ENCODE measurements around the gene WNT11. TPM values are rescaled to one million over a fixed set of nuclear protein-coding genes. Genes with fewer than 3 reads are reported as not detected.

WNT11 gene
- polyA plus RNA-seq, 6 donors from 2014 or later: 0.13 TPM; not detected in 5

GRCh38 chr11:76140912-76141574 lies 65.3 kb downstream of the WNT11 start:
- peak overlapping the region in 3 of 6 donors; percentile 60 to 92 (median 63) for H3K27ac Mint-ChIP-seq

GRCh38 chr11:76139314-76139713 lies 67.0 kb downstream of the WNT11 start:
- ATAC-seq (ENCODE audit: low read depth in 2 of 2): no peak
- Mint-ChIP-seq H3K27me3 (no peaks in the 10 kb centered on the region), H3K4me1 (peaks cover 11 to 22% (median 21%) of the 10 kb centered on the region in 3 donors), H3K36me3 (peaks cover 7 to 9% of the 10 kb centered on the region in 2 donors), H3K4me3 (peak overlapping the region in 1 of 8 donors; percentile 43), H3K9me3 (no peaks in the 10 kb centered on the region), H3K27ac (peak overlapping the region in 5 of 6 donors; percentile 33 to 85 (median 63))
- DNase-seq: no peak

More at GRCh38 chr11:76140912-76141574, 65.3 kb downstream of the WNT11 start:
- no peak overlapping the region for H3K4me3 Mint-ChIP-seq
- H3K9me3 Mint-ChIP-seq: no peaks in the 10 kb centered on the region
- DNase-seq (no peak), ATAC-seq (ENCODE audit: low read depth in 2 of 2) (no peak)
- peaks cover 11 to 22% (median 21%) of the 10 kb centered on the region in 3 donors for H3K4me1 Mint-ChIP-seq
- no peaks in the 10 kb centered on the region for H3K27me3 Mint-ChIP-seq
- H3K36me3 Mint-ChIP-seq: peaks cover 4 to 7% of the 10 kb centered on the region in 2 donors

Other genes with a start within 250 kb of the WNT11 start
- 100 to 1,000 TPM in 1 of 6 donors, 10 to 100 TPM in 5; 55.7 to 112 (median 62.1) TPM for gene THAP12, start 174.6 kb upstream of the WNT11 start, polyA plus RNA-seq (ENCODE audit: low read depth in 6 of 6)
- gene GVQW3, start 174.8 kb upstream of the WNT11 start, polyA plus RNA-seq (ENCODE audit: low read depth in 6 of 6): 1 to 10 TPM in 2 of 6 donors, under 1 TPM in 4; 0.10 to 3.5 (median 0.86) TPM
- 10 to 100 TPM; 15.0 to 26.8 (median 22.2) TPM for gene EMSY, start 238.5 kb upstream of the WNT11 start, polyA plus RNA-seq (ENCODE audit: low read depth in 6 of 6)